ENCODE results near the gene HP1BP3. TPM values are rescaled to one million over a fixed set of nuclear protein-coding genes. Genes with fewer than 3 reads are reported as not detected.

The HP1BP3 gene
- total and polyA plus RNA-seq, 2 of the 4 experiments (the other 2 are of a cell fraction) = 88.4 to 151 TPM

GRCh38 chr1:20732588-20733359 lies 54.3 kb downstream of the HP1BP3 start, which contains the start of gene SH2D5 (continued):
- peak; percentile 85 for TF ChIP-seq FOS (IDR thresholded peaks at IDR 0.05; ENCODE audit: low read depth, low read length)
- TF ChIP-seq CHD1 (IDR thresholded peaks at IDR 0.05; ENCODE audit: low read depth, low read length) = no peak

- 1% methylated on average over 23 of the region's 55 CpGs; no CpG with 5 or more reads in 1 of the 2 experiments for WGBS, 2 experiments (ENCODE audit: extremely low coverage in 2 of 2, insufficient read length in 1 of 2)
- Histone ChIP-seq H3K56ac (ENCODE audit: extremely low read depth, insufficient read depth, low read length) (peak overlapping the region; percentile 91), H3K9me1 (ENCODE audit: insufficient read depth, low read length) (peaks cover 9% of the 10 kb centered on the region; the same call in 1 of the 2 replicates), H3K18ac (ENCODE audit: low read depth, low read length) (peak overlapping the region; percentile 82), H3K9me3 (ENCODE audit: control insufficient read depth, insufficient read depth, low read length) (no peaks in the 10 kb centered on the region), H3K4me3 (ENCODE audit: insufficient read depth, low read depth, low read length) (peak overlapping the region; percentile 60), H4K91ac (ENCODE audit: insufficient read depth, low read depth, low read length) (peak overlapping the region; percentile 99), H3K9ac (ENCODE audit: low read depth, low read length) (peak overlapping the region; percentile 81), H2AK5ac (ENCODE audit: low read depth, low read length) (peak overlapping the region; percentile 99), H3K36me3 (ENCODE audit: control insufficient read depth, insufficient read depth, low read length) (peaks cover under 1% of the 10 kb centered on the region), H4K20me1 (ENCODE audit: insufficient read depth, low read length) (no peaks in the 10 kb centered on the region), H3K4ac (ENCODE audit: low read depth, low read length) (peak overlapping the region; percentile 100), H3K27ac (ENCODE audit: insufficient read depth, low read length) (peak overlapping the region; percentile 82), H3K79me1 (ENCODE audit: low read depth in 1 of 2, low read length in 2 of 2) (peaks cover 0 to 35% of the 10 kb centered on the region in 2 experiments), H3K4me1 (ENCODE audit: control insufficient read depth, insufficient read depth, low read length) (peaks cover 14% of the 10 kb centered on the region), H2AFZ (replicated peaks; ENCODE audit: low read length, poor library complexity) (peak overlapping the region; percentile 95), H2BK5ac (ENCODE audit: low read depth, low read length, poor library complexity, severe bottlenecking) (peak overlapping the region; percentile 98), H4K5ac (ENCODE audit: low read depth, low read length) (peak overlapping the region; percentile 82), H2BK20ac (ENCODE audit: low read depth, low read length) (peak overlapping the region; percentile 77; the same call in 1 of the 2 replicates), H2AK9ac (replicated peaks; ENCODE audit: low read depth, low read length, poor library complexity) (peak overlapping the region; percentile 98), H3K4me2 (ENCODE audit: low read depth, low read length) (peak overlapping the region; percentile 95), H2BK15ac (ENCODE audit: low read depth, low read length) (peak overlapping the region; percentile 98; the same call in 2 of the 3 replicates), H2BK120ac (ENCODE audit: low read depth, low read length) (peak overlapping the region; percentile 88), H3K14ac (replicated peaks; ENCODE audit: low read depth, low read length) (peak overlapping the region; percentile 100), H3K23ac (ENCODE audit: low read depth, low read length) (peak overlapping the region; percentile 100), H4K8ac (ENCODE audit: low read depth in 2 of 2, low read length in 2 of 2) (peak overlapping the region; percentile 96 to 99), H3K27me3 (ENCODE audit: control insufficient read depth, insufficient read depth, low read length) (no peaks in the 10 kb centered on the region)
- POLR2A ChIA-PET (ENCODE audit: unreplicated experiment) = no interaction called here
- dilution Hi-C loops (cut with HindIII; ENCODE audit: low sequenced_read_pairs, unreplicated experiment) (no loop called here), intact Hi-C loops (cut with micrococcal nuclease) (loop anchor here (2.0 kb wide), 1 partner anchor 35 kb away; no protein-coding TSS in a partner anchor), in situ Hi-C loops (cut with MboI; ENCODE audit: low sequenced_read_pairs) (no loop called here)
- ATAC-seq (ENCODE audit: low read depth) (peak; percentile 88), DNase-seq (peak; percentile 81)
- CTCF ChIA-PET = interaction anchor here (0.6 to 2.4 kb wide), 2 partner anchors 12 to 35 kb away, joined by 3 to 7 read pairs; no protein-coding TSS in a partner anchor
- no TSS peak for BruUV-seq (replicated peaks)
- TF ChIP-seq NFE2L2 (IDR thresholded peaks at IDR 0.05; ENCODE audit: low read depth, low read length) (no peak), CEBPB (IDR thresholded peaks at IDR 0.05; ENCODE audit: low read depth, low read length) (no peak), USF2 (IDR thresholded peaks at IDR 0.05; ENCODE audit: low read depth, low read length) (0 out of 2 replicates have a peak, but pooled peaks have one; percentile 2), MAFK (IDR thresholded peaks at IDR 0.05; ENCODE audit: low read depth, low read length) (no peak), BHLHE40 (IDR thresholded peaks at IDR 0.05; ENCODE audit: low read depth, low read length) (peak; percentile 17; the same call in 1 of the 2 replicates), RCOR1 (IDR thresholded peaks at IDR 0.05; ENCODE audit: insufficient replicate concordance, low read length) (peak; percentile 82), RAD21 (IDR thresholded peaks at IDR 0.05; ENCODE audit: low read length) (no peak), ELK1 (IDR thresholded peaks at IDR 0.05; ENCODE audit: borderline replicate concordance, low read depth, low read length) (no peak), MAZ (IDR thresholded peaks at IDR 0.05; ENCODE audit: borderline replicate concordance, low read depth, low read length) (peak; percentile 92), POLR2A (IDR thresholded peaks at IDR 0.05; ENCODE audit: low read depth, low read length) (no peak; the same call in 1 of the 2 replicates), CHD1 (IDR thresholded peaks at IDR 0.05; ENCODE audit: low read depth, low read length) (no peak; the same call in 1 of the 2 replicates)
Measured at GRCh38 chr1:20732071-20732587, 55.0 kb downstream of the HP1BP3 start.
